Stimulated activated CD4-positive, alpha-beta T cell treated with anti-CD3 and anti-CD28 coated beads, TNF-alpha, amount 100 ng/mL, for 1 hour (primary cell): ENCODE results near the gene TRPV2.
"Not testable (repeated sequence)": the region's sequence is repeated elsewhere in the genome, so short reads cannot be mapped to it uniquely, and the experiment has no call there.

ENCODE experiments used
- DNase-seq, 3 donors: peaks; one replicate each; pipeline ENCODE4 v3.0.0-alpha.2; 2020; ENCODE audit warnings: low read depth in 3 of 3, low spot score in 1 of 3

Gene TRPV2

DNA sequence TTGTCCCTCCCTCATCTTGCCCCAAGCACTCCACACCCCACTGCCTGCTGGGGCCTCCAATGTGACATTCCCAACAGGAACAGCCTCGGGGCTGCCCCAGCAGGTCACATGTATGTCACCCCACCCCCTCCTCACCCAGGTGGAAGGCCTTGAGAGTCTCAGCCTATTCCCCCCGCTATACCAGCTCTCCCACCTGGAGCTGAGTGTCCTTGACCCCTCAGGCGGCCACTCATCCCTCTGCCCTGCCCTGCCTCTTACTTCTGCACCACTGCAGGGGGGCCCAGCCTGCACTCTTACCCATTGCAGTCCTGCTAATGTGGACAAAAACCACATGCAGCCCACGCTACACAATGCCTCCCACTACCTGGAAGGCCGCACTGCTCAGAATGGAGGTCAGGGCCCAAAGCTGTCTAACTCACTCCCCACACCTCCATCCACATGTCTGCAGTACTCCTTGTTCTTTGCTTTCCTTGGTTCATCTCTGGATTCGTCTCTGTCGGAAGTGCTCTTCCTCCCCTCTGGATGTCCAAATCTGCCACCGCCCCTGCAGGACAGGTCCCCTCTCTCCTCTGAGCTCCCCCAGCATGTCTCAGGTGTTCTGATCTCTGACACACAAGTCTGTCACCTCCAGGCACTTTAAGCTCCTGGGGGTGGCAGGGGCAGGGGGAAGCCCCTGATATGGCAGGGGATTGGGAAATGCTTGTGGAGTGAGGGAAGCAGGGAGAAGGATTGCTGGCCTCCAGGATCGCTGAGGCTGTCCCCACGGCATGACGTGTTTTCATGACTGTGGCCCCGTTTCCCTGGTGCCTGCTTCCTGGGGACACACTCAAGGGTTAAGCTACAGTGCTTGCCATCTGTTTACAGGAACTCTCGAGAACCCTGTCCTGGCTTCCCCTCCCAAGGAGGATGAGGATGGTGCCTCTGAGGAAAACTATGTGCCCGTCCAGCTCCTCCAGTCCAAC is 20.8 kb downstream of the TRPV2 start:
- no peak for DNase-seq

DNA sequence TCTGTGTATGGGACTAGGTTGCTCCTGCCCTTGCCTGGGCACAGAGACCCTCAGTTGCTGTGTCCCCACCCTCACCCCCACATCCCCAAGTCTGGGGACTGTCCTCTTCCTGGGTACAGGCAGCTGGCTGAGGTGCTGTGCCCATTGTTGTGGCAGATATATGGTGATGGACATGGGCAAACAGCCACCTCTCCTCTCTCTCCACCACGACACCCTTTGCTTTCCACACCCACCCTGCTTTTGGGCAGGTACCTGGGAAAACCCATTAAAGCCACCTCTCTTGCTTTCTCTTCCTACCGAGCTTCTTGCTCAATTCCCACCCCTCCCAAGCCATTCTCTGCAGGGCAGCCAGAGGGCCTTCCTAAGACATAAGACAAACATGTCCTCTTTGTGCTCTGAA is 21.7 kb downstream of the TRPV2 start:
- DNase-seq = no peak

DNA sequence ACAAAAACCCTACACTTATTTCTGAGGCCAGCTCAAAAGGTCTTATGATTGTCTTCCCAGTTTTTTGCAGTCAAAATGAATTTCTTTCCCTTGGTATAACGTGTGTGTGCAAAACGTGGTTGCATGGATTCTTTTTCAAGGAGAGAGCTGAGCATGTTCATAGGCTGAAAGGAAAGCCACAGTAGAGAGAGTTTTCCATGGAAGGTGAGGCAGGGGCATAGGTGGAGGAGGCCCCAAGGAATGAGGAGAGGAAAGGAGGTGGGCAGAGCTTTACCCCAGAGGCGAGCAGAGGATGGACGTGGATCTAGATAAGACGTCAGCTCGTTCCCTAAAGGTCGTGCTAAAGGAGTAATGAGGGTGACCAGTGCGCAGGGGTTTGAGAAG is 22.8 kb downstream of the TRPV2 start:
- DNase-seq = no peak

GRCh38 chr17:16438557-16439302 is 23.4 kb downstream of the TRPV2 start:
- DNase-seq = peak; percentile 81 to 92 (median 87)

DNA sequence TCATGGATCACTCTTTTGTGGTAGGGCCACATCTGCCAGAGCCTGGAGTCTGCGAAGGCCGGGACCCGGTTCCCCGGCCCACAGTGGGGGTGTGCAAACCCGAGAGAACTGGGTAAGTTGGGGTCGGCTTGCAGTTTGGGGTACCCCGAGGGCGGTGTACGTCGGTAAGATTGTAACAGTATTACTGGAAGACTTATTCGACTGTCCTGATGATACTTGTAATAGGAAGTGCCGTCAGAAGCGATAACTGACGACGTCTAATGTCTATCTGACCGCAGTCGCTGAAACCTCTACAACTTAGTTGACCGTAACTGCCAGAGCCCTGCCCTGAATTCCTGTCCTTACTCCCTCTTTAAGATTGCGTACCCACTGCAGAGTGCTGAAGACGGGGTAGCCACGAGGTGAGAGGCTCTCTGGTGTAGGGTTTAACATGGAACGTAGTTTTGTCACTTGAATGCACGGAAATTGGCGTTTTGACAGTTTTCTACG is 24.0 kb downstream of the TRPV2 start:
- no peak for DNase-seq

GRCh38 chr17:16439811-16440351 is 24.5 kb downstream of the TRPV2 start:
- no peak for DNase-seq

- DNase-seq = not testable (repeated sequence)
These were observed 25.0 kb downstream of the TRPV2 start for GRCh38 chr17:16440354-16440753.

DNA sequence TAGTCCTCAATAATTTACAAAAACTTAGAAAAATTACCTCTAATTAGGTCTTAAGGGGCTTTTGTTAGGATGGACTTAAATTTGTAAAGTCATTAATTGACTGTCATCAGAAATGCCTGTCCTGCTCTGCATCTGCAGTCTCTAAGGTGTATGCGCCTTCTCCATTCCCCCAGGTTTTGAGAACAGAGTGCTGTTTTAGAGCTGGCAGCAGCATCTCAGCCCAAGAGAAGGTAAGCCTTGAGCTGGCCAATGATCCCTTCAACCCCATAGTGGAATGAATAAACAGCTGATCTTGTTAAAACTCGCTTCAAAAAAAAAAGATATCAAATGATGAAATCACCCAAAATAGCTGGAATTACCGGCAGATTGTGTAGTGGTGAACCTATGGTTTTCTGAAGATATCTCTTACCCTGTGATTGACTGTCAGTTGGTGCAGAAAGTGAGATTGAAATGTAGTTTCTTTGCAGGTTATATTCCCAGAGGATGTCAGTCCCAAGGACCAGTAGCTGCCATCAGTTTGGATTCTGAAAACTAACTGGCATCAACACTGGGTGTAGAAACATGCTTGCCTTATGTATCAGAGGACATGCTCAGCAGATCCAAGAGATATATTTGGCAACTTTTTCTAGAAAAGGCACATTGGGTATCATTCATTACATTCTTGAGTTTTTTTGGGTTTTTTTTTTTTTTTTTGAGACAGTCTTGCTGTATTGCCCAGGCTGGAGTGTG is 25.7 kb downstream of the TRPV2 start:
- DNase-seq = no peak

DNA sequence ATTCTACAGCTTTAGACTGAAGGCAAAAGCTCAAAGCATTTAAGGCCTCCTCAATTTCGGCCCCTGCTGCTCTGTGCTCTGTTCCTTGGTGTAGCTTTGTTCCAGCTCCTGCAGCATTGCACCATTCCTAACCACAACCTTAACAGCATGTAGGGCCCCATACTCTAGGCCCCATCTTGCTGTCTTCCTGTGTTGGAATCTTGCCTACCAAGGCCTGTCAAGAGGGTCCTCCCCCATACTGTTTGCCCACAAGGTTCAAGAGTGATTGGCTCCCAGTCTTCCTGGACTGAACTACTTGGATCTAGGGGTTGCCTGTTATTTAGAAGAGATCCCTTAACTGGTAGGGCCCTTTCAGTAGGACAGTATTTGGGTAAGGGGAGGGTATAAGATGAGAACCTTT is 26.8 kb downstream of the TRPV2 start:
- DNase-seq = no peak

DNA sequence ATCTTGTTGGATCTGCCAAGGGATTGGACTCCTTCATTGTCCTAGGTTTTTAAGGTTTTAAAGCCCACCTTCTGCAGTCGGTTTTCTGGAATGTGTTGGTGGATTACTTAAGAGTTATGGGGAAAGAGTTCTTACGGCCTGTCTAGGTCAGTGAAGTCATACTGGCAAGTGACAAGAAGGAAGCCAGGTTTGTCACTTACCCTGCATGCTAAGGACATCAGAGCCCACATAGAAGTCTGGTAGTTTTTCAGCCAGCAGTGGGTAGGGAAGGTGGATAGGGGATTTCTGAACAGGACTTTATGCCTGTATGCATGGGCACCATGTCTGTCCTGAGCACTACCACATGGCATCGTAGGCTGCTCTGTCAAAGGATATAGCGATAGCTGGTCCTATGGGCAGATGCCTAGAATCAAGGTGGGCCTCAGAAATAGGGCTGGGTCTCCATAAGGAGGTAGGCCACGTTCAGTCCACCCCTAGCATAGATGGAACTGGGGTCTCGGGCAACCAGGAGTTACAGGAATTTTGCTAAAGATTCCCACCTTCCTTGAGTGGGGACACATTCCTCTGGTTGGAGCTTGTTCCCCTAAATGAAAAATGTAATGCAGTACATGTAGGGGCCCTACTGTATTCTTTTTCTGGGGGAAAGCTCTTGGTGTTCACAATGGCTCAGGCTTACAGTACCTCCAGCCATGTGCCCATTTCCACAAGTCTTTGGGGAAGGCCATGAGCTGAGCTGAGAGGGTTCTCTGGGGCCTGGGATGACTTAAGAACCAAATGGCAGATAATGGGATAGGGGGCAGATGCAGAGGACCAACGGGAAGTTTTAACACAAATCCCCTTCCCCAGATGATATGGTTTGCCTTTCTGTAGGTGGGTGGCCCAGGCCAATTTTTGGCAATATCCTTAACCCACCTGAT is 27.5 kb downstream of the TRPV2 start:
- DNase-seq = no peak

GRCh38 chr17:16443511-16444257 is 28.3 kb downstream of the TRPV2 start:
- DNase-seq = no peak

DNA sequence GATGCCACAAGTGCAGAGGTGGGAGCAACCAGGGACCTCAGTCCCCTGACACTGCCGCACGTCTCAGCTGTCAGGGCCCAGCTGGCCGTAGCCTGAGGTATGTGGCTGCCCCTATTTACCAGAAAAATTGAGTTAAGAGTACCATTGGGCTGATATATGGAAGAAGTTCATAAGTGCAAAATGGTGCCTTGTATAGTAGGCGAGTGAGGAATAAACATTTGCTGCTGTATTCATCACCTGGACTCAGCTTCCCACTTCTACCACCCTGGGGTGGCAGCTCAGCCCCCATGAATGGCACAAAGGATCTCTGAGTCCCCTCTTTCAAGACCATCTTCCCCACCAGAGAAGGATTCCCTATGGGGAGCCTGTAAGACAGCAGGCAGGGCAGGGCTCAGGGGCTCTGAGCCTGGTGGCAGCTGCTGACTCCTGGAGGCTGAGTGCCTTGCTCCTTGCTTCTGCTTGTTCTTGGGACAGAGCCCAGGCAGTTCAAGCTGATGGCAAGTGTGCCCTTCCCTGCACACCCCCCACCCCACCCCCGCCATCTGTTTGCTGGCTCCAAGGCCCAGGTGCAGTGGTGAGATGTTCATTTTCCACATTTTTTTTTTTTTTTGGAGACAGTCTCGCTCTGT is 29.0 kb downstream of the TRPV2 start:
- DNase-seq = no peak

DNA sequence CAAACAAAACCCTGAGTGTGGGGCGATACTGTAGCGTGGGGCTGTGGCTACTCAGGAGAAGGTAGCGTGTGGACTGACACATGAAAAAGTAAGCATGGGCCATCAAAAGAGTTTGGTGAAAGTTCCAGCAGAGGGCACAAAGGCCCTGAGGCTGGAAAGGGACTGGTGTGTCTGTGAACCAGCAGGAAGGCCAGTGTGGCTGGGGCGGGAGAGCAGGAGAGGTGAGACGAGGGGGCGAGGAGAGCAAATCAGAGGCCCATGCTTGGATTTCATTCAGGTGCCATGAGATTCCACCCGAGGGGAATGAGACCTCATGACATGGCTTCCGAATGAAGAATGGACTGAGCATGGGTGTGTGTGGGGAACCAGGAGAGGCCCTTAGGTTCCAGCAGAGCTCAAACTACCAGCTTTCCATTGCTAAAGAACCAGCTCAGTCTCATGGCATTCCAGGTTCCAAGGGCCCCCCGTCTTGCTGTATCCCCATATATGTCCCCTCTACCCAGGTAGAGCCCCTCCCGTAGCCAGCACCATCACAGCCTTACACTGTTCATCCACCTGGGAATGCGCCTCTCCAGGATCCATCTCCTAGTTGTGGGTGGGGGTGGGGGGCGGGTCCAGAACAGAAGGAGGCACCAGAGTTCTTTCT is 31.1 kb downstream of the TRPV2 start:
- no peak for DNase-seq

- DNase-seq = no peak
These were observed 32.3 kb downstream of the TRPV2 start for GRCh38 chr17:16447676-16448075.

DNA sequence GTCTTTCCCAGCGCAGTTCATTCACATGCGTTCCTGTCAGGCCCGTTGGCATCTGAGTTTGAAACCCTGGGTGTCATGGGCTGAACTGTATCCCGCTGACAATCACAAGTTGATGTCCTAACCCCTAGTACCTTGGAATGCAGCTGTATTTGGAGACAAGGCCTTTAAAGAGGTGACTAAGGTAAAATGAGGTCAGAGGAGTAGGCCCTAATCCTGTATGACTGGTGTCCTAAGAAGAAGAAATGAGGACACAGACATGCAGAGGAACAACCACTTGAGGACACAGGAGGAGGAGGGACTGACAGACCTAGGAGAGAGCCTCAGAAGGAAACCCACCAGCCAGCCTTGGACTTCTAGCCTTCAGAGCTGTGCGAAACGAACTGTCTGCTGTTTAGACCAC is 33.1 kb downstream of the TRPV2 start:
- DNase-seq = no peak

- DNase-seq = no peak
These were observed 33.8 kb downstream of the TRPV2 start for GRCh38 chr17:16449121-16449570.

DNA sequence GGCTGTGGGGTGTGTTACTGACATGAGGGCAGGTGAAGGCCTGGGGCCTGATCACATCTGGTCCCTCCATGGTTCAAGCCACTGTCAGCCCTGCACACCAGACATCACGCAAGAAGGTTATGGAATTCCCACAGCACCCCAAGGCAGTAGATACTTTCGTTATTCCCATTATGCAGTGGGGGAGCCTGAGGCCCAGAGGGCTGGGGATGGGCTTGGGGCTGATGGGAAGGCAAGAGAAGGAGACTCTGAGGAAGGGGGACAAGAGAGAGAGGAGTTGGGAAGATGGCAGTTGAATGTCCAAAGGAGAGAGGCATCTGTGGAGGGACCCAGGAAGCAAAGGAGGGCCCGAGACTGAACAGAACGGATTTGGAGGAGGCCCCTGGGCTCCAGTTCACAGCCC is 34.7 kb downstream of the TRPV2 start:
- DNase-seq = no peak

GRCh38 chr17:16452268-16452667 is 36.9 kb downstream of the TRPV2 start:
- not testable (repeated sequence) for DNase-seq
